ENCODE measurements around the gene ISM1.

DNA sequence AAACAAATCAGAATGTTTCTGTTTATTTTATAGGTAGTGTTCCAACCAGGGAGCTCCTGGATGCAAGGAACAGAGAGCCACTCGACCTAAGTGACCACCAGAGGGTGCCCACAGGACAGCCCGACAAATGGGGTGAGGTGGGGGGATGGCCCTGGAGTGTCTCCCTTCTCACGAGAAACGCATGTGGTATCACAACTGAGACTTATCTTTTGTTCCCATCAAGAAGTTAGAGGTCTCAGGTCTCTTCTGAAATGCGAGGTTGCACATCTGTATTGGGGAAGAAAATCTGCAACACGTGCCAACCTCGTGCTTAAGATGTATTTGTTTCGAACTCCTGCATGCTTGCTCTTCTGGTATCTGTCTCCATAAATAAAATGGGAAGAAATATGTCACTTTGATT, 104.0 kb downstream of the ISM1 start:
- TF ChIP-seq, protein P1, sequence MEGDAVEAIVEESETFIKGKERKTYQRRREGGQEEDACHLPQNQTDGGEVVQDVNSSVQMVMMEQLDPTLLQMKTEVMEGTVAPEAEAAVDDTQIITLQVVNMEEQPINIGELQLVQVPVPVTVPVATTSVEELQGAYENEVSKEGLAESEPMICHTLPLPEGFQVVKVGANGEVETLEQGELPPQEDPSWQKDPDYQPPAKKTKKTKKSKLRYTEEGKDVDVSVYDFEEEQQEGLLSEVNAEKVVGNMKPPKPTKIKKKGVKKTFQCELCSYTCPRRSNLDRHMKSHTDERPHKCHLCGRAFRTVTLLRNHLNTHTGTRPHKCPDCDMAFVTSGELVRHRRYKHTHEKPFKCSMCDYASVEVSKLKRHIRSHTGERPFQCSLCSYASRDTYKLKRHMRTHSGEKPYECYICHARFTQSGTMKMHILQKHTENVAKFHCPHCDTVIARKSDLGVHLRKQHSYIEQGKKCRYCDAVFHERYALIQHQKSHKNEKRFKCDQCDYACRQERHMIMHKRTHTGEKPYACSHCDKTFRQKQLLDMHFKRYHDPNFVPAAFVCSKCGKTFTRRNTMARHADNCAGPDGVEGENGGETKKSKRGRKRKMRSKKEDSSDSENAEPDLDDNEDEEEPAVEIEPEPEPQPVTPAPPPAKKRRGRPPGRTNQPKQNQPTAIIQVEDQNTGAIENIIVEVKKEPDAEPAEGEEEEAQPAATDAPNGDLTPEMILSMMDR (IDR thresholded peaks at IDR 0.05): no peak
- TF ChIP-seq POLR2A (IDR thresholded peaks at IDR 0.05) (no peak), EP300 (IDR thresholded peaks at IDR 0.05) (no peak)
